B cell (primary cell): ENCODE measurements around the gene UBR3. TPM values are rescaled to one million over a fixed set of nuclear protein-coding genes. Genes with fewer than 3 reads are reported as not detected.

Source experiments
- ATAC-seq: fragments of 200-7000 bp; cut with Tn5 transposase; one replicate; pipeline ENCODE4 v1.10.0; 2021; ENCODE audit warnings: low read depth, mild to moderate bottlenecking, moderate number of reproducible peaks, moderate library complexity
- CTCF ChIA-PET: fragments of 350-600 bp; sonication (Branson Sonifier 250); formaldehyde crosslinking; loops from one replicate; lab custom pipeline; 2021; ENCODE audit warnings: antibody characterized with exemption, inconsistent platforms; lab: Charles Lee
- POLR2A ChIA-PET: fragments of 350-600 bp; sonication (Branson Sonifier 250); formaldehyde crosslinking; loops from one replicate; lab custom pipeline; 2021; ENCODE audit warnings: antibody characterized with exemption; lab: Charles Lee
- DNase-seq: peaks from one replicate; pipeline ENCODE4 v3.0.0; 2013
- H2AFZ ChIP-seq: 2 replicates; pipeline ENCODE4 v1.6.1; 2012; ENCODE audit warnings: mild to moderate bottlenecking, low read depth, low read length; ENCODE audit not compliant: insufficient read depth, poor library complexity, severe bottlenecking
- H3K27ac ChIP-seq, 2 donors: 1 replicate in 1 of 2; 2 replicates in 1 of 2; pipeline ENCODE4 v1.5.1; 2012 to 2013; ENCODE audit warnings: low read length in 2 of 2, mild to moderate bottlenecking in 2 of 2, moderate library complexity in 1 of 2
- H3K27me3 ChIP-seq, 4 experiments: fragments of 200-600 bp in 1 of 4; sonication (generic) in 1 of 4; replicated peaks in 1 of 4; 1 replicate in 2 of 4; 2 replicates in 2 of 4; pipeline versions ENCODE4 v1.6.1 to v1.7.0; 2013 to 2016; ENCODE audit warnings: low read length in 3 of 4, mild to moderate bottlenecking in 2 of 4, mixed read lengths in 1 of 4, moderate library complexity in 1 of 4; ENCODE audit not compliant: insufficient read depth in 4 of 4, control insufficient read depth in 3 of 4; ENCODE audit errors: control extremely low read depth in 1 of 4
- H3K36me3 ChIP-seq, 2 experiments: replicated peaks in 1 of 2; 1 replicate in 1 of 2; 2 replicates in 1 of 2; pipeline versions ENCODE4 v1.6.1 to v1.7.1; 2013; ENCODE audit warnings: low read length in 1 of 2; ENCODE audit not compliant: insufficient read depth in 2 of 2, control insufficient read depth in 1 of 2; ENCODE audit errors: control extremely low read depth in 1 of 2, extremely low read depth in 1 of 2
- H3K4me1 ChIP-seq, 2 donors: fragments of 200-600 bp in 1 of 2; sonication (generic) in 1 of 2; 1 replicate in 1 of 2; 2 replicates in 1 of 2; pipeline versions ENCODE4 v1.5.1 to v1.6.1; 2013 to 2017; ENCODE audit warnings: low read length in 2 of 2; ENCODE audit not compliant: control insufficient read depth in 2 of 2, insufficient read depth in 2 of 2
- H3K4me2 ChIP-seq: replicated peaks from 2 replicates; pipeline ENCODE3; 2012; ENCODE audit warnings: mild to moderate bottlenecking, low read depth, low read length; ENCODE audit not compliant: poor library complexity, severe bottlenecking
- H3K4me3 ChIP-seq, 5 experiments: fragments of 200-600 bp in 1 of 5; sonication (generic) in 1 of 5; 1 replicate in 3 of 5; 2 replicates in 2 of 5; pipeline versions ENCODE4 v1.5.1 to v1.7.0; 2011 to 2016; ENCODE audit warnings: low read length in 4 of 5, mild to moderate bottlenecking in 4 of 5, low read depth in 2 of 5, control low read depth in 1 of 5, moderate library complexity in 1 of 5; ENCODE audit not compliant: insufficient read depth in 1 of 5; ENCODE audit errors: control extremely low read depth in 1 of 5, extremely low read depth in 1 of 5
- H3K79me2 ChIP-seq: fragments of 200-600 bp; sonication (generic); one replicate; pipeline ENCODE4 v1.6.0; 2016; ENCODE audit warnings: low read length; ENCODE audit not compliant: control insufficient read depth, insufficient read depth
- H3K9ac ChIP-seq: fragments of 200-600 bp; sonication (generic); 2 replicates; pipeline ENCODE4 v1.6.1; 2017; ENCODE audit warnings: mild to moderate bottlenecking, low read length, moderate library complexity
- H3K9me3 ChIP-seq, 3 donors: one replicate each; pipeline versions ENCODE4 v1.6.1 to v1.7.1; 2013; ENCODE audit warnings: low read length in 2 of 3; ENCODE audit not compliant: control insufficient read depth in 2 of 3, insufficient read depth in 1 of 3; ENCODE audit errors: control extremely low read depth in 1 of 3
- H4K20me1 ChIP-seq: 2 replicates; pipeline ENCODE4 v1.6.0; 2012; ENCODE audit warnings: mild to moderate bottlenecking, low read length; ENCODE audit not compliant: insufficient read depth, control insufficient read depth, poor library complexity, severe bottlenecking
- H3K27ac Mint-ChIP-seq: one replicate; pipeline ENCODE4 v1.8.0; 2021; ENCODE audit warnings: mixed read lengths
- H3K27me3 Mint-ChIP-seq: one replicate; pipeline ENCODE4 v1.8.0; 2021; ENCODE audit warnings: mixed read lengths
- H3K4me1 Mint-ChIP-seq: one replicate; pipeline ENCODE4 v1.8.0; 2021; ENCODE audit warnings: mixed read lengths
- H3K4me3 Mint-ChIP-seq: one replicate; pipeline ENCODE4 v1.8.0; 2021; ENCODE audit warnings: mixed read lengths
- H3K9me3 Mint-ChIP-seq: one replicate; pipeline ENCODE4 v1.8.0; 2022; ENCODE audit warnings: mixed read lengths; ENCODE audit not compliant: insufficient read depth
- EZH2 ChIP-seq: IDR thresholded peaks from 2 replicates; pipeline ENCODE4 v1.6.1; 2012; ENCODE audit warnings: borderline replicate concordance, low read depth, mild to moderate bottlenecking, moderate library complexity, low read length; ENCODE audit not compliant: insufficient read depth, poor library complexity, severe bottlenecking
- WGBS: methylation state at CpG from one replicate; pipeline ENCODE4 v1.1.5; 2013; ENCODE audit warnings: missing lambda C conversion rate; ENCODE audit not compliant: insufficient coverage; 5-methylcytosine and 5-hydroxymethylcytosine counted together
- intact Hi-C: fragments of 100-400 bp; cut with micrococcal nuclease; formaldehyde crosslinking; loops from one replicate; pipeline ENCODE4 v1.10.0; 2022
- polyA plus RNA-seq: library from polyadenylated mRNA; depleted of rRNA; stranded (reverse); fragments of >200 nt; gene quantifications from 2 replicates; pipeline ENCODE4 v1.2.3, GENCODE V29; 2012
- total RNA-seq, 2 donors: library from RNA; stranded (reverse); fragments of 120-200 nt in 1 of 2; gene quantifications; 1 replicate in 1 of 2; 2 replicates in 1 of 2; pipeline versions ENCODE4 v1.2.3 to v1.2.4, GENCODE V29; 2013 to 2022
- TF ChIP-seq, protein P1 (sequence below): fragments of 200-600 bp; IDR thresholded peaks from one replicate; pipeline ENCODE4 v1.8.0; 2022; ENCODE audit warnings: antibody characterized with exemption, mild to moderate bottlenecking

Gene UBR3
- total and polyA plus RNA-seq, 2 donors (not counting 1 experiment from before 2014, with no cell fraction given) = 5.9 to 58.1 TPM

DNA sequence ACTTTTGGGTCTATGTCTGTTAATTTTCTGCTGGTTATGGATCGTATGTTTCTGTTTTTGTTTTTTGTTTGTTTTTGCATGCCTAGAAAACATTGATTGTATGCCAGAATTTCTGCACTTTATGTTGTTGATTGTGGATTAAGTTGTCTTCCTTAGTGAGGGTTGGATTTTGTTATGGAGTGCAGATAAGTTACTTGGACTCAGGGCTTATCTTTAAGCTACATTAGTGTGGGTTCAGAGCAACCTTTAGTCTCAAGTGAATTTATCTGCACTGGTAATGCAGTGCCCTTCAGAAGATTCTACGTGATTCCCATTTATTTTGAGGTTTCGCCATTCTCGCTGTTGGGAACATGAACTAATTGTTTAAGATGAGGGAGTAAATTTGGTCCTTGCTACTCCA is 32.9 kb downstream of the UBR3 start:
- no peak overlapping the region for H3K4me3 Mint-ChIP-seq

DNA sequence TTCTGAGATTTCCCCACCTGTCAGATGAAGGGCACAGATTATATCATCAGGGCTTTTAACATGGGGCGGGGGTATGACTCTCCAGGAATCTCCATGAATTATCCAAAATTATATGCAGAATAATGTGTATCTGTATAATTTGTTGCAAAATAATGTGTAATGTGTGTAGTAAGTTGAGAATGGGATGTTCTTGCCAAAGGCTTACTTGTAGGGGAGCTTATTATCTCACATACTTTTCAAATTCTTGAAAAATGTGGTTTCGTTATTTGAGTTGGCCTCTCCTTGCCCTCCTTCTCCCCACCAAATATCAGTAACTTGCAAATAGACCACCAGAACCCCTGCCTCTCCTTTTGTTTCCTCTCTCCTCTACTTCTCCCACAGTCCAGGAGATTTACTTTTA is 35.6 kb downstream of the UBR3 start:
- H3K4me1 Mint-ChIP-seq = peaks cover 17% of the 10 kb centered on the region
- CTCF ChIA-PET = no interaction called here

More for the DNA sequence above, 32.9 kb downstream of the UBR3 start:
- peaks cover 67% of the 10 kb centered on the region for H3K79me2 ChIP-seq
- intact Hi-C loops = no loop called here
- ChIA-PET POLR2A (no interaction called here), CTCF (no interaction called here)
- no peak overlapping the region for H3K4me2 ChIP-seq
- ATAC-seq (no peak), DNase-seq (no peak)
- H2AFZ ChIP-seq = no peak overlapping the region
- H3K27ac ChIP-seq = no peak overlapping the region
- H3K36me3 ChIP-seq = no peaks in the 10 kb centered on the region
- peaks cover 29% of the 10 kb centered on the region for H4K20me1 ChIP-seq
- H3K27ac Mint-ChIP-seq = no peak overlapping the region
- H3K27me3 ChIP-seq = no peaks in the 10 kb centered on the region
- peaks cover 0 to 12% (median 0%) of the 10 kb centered on the region in 3 donors for H3K9me3 ChIP-seq
- no peak overlapping the region for H3K9ac ChIP-seq
- no peak for TF ChIP-seq EZH2
- TF ChIP-seq, protein P1, sequence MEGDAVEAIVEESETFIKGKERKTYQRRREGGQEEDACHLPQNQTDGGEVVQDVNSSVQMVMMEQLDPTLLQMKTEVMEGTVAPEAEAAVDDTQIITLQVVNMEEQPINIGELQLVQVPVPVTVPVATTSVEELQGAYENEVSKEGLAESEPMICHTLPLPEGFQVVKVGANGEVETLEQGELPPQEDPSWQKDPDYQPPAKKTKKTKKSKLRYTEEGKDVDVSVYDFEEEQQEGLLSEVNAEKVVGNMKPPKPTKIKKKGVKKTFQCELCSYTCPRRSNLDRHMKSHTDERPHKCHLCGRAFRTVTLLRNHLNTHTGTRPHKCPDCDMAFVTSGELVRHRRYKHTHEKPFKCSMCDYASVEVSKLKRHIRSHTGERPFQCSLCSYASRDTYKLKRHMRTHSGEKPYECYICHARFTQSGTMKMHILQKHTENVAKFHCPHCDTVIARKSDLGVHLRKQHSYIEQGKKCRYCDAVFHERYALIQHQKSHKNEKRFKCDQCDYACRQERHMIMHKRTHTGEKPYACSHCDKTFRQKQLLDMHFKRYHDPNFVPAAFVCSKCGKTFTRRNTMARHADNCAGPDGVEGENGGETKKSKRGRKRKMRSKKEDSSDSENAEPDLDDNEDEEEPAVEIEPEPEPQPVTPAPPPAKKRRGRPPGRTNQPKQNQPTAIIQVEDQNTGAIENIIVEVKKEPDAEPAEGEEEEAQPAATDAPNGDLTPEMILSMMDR = no peak
- H3K4me1 Mint-ChIP-seq = peaks cover 14% of the 10 kb centered on the region
- no peaks in the 10 kb centered on the region for H3K4me1 ChIP-seq
- H3K27me3 Mint-ChIP-seq = no peaks in the 10 kb centered on the region
- WGBS = 100% methylated on average over 3 of the region's 4 CpGs
- H3K4me3 ChIP-seq = no peak overlapping the region
- H3K9me3 Mint-ChIP-seq = no peaks in the 10 kb centered on the region

More for the DNA sequence above, 35.6 kb downstream of the UBR3 start:
- no peak overlapping the region for H3K27ac ChIP-seq
- TF ChIP-seq, protein P1 = no peak
- no peak for TF ChIP-seq EZH2
- H3K27me3 ChIP-seq = no peaks in the 10 kb centered on the region
- Mint-ChIP-seq H3K27ac (no peak overlapping the region), H3K9me3 (no peaks in the 10 kb centered on the region), H3K4me3 (no peak overlapping the region), H3K27me3 (no peaks in the 10 kb centered on the region)
- no peaks in the 10 kb centered on the region for H3K36me3 ChIP-seq
- no CpG with 5 or more reads among the region's 2 CpGs for WGBS
- H3K4me2 ChIP-seq = no peak overlapping the region
- no peak overlapping the region for H3K4me3 ChIP-seq
- POLR2A ChIA-PET = no interaction called here
- H4K20me1 ChIP-seq = peaks cover 32% of the 10 kb centered on the region
- no peaks in the 10 kb centered on the region for H3K4me1 ChIP-seq
- H3K9me3 ChIP-seq = no peaks in the 10 kb centered on the region
- H2AFZ ChIP-seq = no peak overlapping the region
- no peak for ATAC-seq
- peaks cover 77% of the 10 kb centered on the region for H3K79me2 ChIP-seq
- no peak overlapping the region for H3K9ac ChIP-seq
- DNase-seq = no peak
- intact Hi-C loops = no loop called here
